SK-N-SH (cell line): ENCODE results near the gene RAMACL. TPM values are rescaled to one million over a fixed set of nuclear protein-coding genes. Genes with fewer than 3 reads are reported as not detected.

Experiments
- CTCF ChIA-PET: fragments of 300-600, 350-600 bp; formaldehyde crosslinking; extraction: SDS; loops from one replicate; lab custom pipeline; 2021; lab: Yijun Ruan, JAX
- POLR2A ChIA-PET: fragments of 350-600 bp; sonication (Branson Sonifier 250); formaldehyde crosslinking; extraction: SDS; loops from one replicate; lab custom pipeline; 2020; ENCODE audit warnings: antibody characterized with exemption, inconsistent platforms; lab: Yijun Ruan, JAX
- DNase-seq: peaks from one replicate; pipeline ENCODE4 v3.0.0; 2012
- H2AFZ ChIP-seq: fragments of 200-600 bp; sonication (generic); 2 replicates; pipeline ENCODE4 v1.8.1; 2016; ENCODE audit warnings: antibody characterized with exemption, mild to moderate bottlenecking, low read depth
- H3F3A ChIP-seq: fragments of 200-600 bp; sonication (generic); replicated peaks from 2 replicates; pipeline ENCODE3; 2016; ENCODE audit warnings: antibody characterized with exemption, mild to moderate bottlenecking; ENCODE audit not compliant: insufficient read depth
- H3K27ac ChIP-seq, 2 experiments: fragments of 200-500 bp in 1 of 2; fragments of 200-600 bp in 1 of 2; sonication (Bioruptor generic) in 1 of 2; sonication (generic), shearing (Covaris generic) in 1 of 2; 2 replicates each; pipeline versions ENCODE4 v1.5.1 to v1.6.1; 2014 to 2016; ENCODE audit warnings: low read depth in 2 of 2, inconsistent platforms in 1 of 2, low read length in 1 of 2, mild to moderate bottlenecking in 1 of 2, mixed read lengths in 1 of 2
- H3K27me3 ChIP-seq: fragments of 200-600 bp; sonication (generic), shearing (Covaris generic); 2 replicates; pipeline ENCODE4 v1.6.1; 2016; ENCODE audit warnings: mixed run types; ENCODE audit not compliant: insufficient read depth
- H3K36me3 ChIP-seq, 2 experiments: fragments of 200-500 bp in 1 of 2; fragments of 200-600 bp in 1 of 2; sonication (Bioruptor generic) in 1 of 2; sonication (generic) in 1 of 2; replicated peaks in 1 of 2; 2 replicates each; pipeline versions ENCODE3 to v1.5.1; 2014 to 2016; ENCODE audit warnings: low read length in 1 of 2, mild to moderate bottlenecking in 1 of 2; ENCODE audit not compliant: insufficient read depth in 2 of 2, control insufficient read depth in 1 of 2
- H3K4me1 ChIP-seq, 2 experiments: fragments of 200-500 bp in 1 of 2; fragments of 200-600 bp in 1 of 2; sonication (Bioruptor generic) in 1 of 2; sonication (generic), shearing (Covaris generic) in 1 of 2; 2 replicates each; pipeline versions ENCODE4 v1.5.1 to v1.6.1; 2014 to 2016; ENCODE audit warnings: low read depth in 1 of 2, low read length in 1 of 2, mixed run types in 1 of 2; ENCODE audit not compliant: insufficient read depth in 2 of 2, control insufficient read depth in 1 of 2
- H3K4me2 ChIP-seq: fragments of 200-600 bp; sonication (generic), shearing (Covaris generic); 2 replicates; pipeline ENCODE4 v1.6.1; 2017; ENCODE audit warnings: mixed run types
- H3K4me3 ChIP-seq, 2 experiments: fragments of 200-500 bp in 1 of 2; fragments of 200-600 bp in 1 of 2; sonication (Bioruptor generic) in 1 of 2; sonication (generic), shearing (Covaris generic) in 1 of 2; 2 replicates each; pipeline versions ENCODE4 v1.5.1 to v1.8.1; 2014 to 2016; ENCODE audit warnings: low read depth in 2 of 2, inconsistent platforms in 1 of 2, low read length in 1 of 2, mild to moderate bottlenecking in 1 of 2, mixed read lengths in 1 of 2, moderate library complexity in 1 of 2
- H3K79me2 ChIP-seq: fragments of 200-600 bp; sonication (generic); 2 replicates; pipeline ENCODE4 v1.8.1; 2017; ENCODE audit warnings: mild to moderate bottlenecking; ENCODE audit not compliant: insufficient read depth
- H3K9ac ChIP-seq: fragments of 200-600 bp; sonication (generic); 2 replicates; pipeline ENCODE4 v1.6.1; 2017; ENCODE audit warnings: mixed run types
- H3K9me2 ChIP-seq: fragments of 200-600 bp; sonication (generic); 2 replicates; pipeline ENCODE4 v1.6.1; 2017; ENCODE audit warnings: mixed run types
- H3K9me3 ChIP-seq: fragments of 200-600 bp; sonication (generic); 2 replicates; pipeline ENCODE4 v1.6.1; 2017; ENCODE audit warnings: mixed run types, mild to moderate bottlenecking, moderate library complexity
- H4K20me1 ChIP-seq: fragments of 200-600 bp; sonication (generic); 2 replicates; pipeline ENCODE4 v1.6.1; 2017; ENCODE audit warnings: mild to moderate bottlenecking, mixed run types; ENCODE audit not compliant: insufficient read depth
- CHD2 ChIP-seq: fragments of 150-350 bp; IDR thresholded peaks from 2 replicates; pipeline ENCODE4 v1.6.1; 2018; ENCODE audit warnings: low read length; ENCODE audit not compliant: partially characterized antibody
- FOXJ3 ChIP-seq: sonication (generic); formaldehyde crosslinking; IDR thresholded peaks from 2 replicates; pipeline ENCODE4 v1.5.1; 2020; ENCODE audit warnings: mild to moderate bottlenecking, missing genetic modification reagents
- GATA2 ChIP-seq: sonication (generic); formaldehyde crosslinking; IDR thresholded peaks from 2 replicates; pipeline ENCODE4 v1.5.0; 2020; ENCODE audit warnings: mild to moderate bottlenecking, missing genetic modification reagents
- JUND ChIP-seq: IDR thresholded peaks from 2 replicates; pipeline ENCODE4 v1.4.0; 2012
- MXI1 ChIP-seq: IDR thresholded peaks from 2 replicates; pipeline ENCODE4 v1.6.1; 2012; ENCODE audit warnings: mild to moderate bottlenecking, low read depth, low read length, improper control_type of control experiment
- REST ChIP-seq: IDR thresholded peaks from 2 replicates; pipeline ENCODE4 v1.6.1; 2012; ENCODE audit warnings: mild to moderate bottlenecking, low read depth, low read length, moderate library complexity
- RXRA ChIP-seq: IDR thresholded peaks from 2 replicates; pipeline ENCODE4 v1.4.0; 2012; ENCODE audit warnings: low read depth, mild to moderate bottlenecking, borderline replicate concordance
- SIN3A ChIP-seq: IDR thresholded peaks from 2 replicates; pipeline ENCODE4 v1.6.1; 2012; ENCODE audit warnings: low read depth, mild to moderate bottlenecking, low read length, moderate library complexity, borderline replicate concordance
- TCF12 ChIP-seq: IDR thresholded peaks from 2 replicates; pipeline ENCODE4 v1.4.0; 2012
- TEAD4 ChIP-seq: IDR thresholded peaks from 2 replicates; pipeline ENCODE4 v1.4.0; 2012; ENCODE audit warnings: mild to moderate bottlenecking, borderline replicate concordance; ENCODE audit not compliant: insufficient read depth
- WGBS: methylation state at CpG from one replicate; pipeline ENCODE4 v1.1.6; 2017; ENCODE audit warnings: low lambda C conversion rate; 5-methylcytosine and 5-hydroxymethylcytosine counted together
- polyA plus RNA-seq, 3 experiments: library from polyadenylated mRNA; depleted of rRNA; stranded (reverse); fragments of >200 nt; gene quantifications; 2 replicates each; pipeline ENCODE4 v1.2.3, GENCODE V29; 2012
- TF ChIP-seq, protein P1 (sequence below): IDR thresholded peaks from 2 replicates; pipeline ENCODE4 v1.4.0; 2012; ENCODE audit warnings: low read depth
- TF ChIP-seq, protein P2 (sequence below): fragments of 150-350 bp; IDR thresholded peaks from 2 replicates; pipeline ENCODE4 v1.6.1; 2016; ENCODE audit warnings: mild to moderate bottlenecking, low read depth, low read length

The RAMACL gene
- polyA plus RNA-seq, 1 of the 3 experiments (the other 2 are of a cell fraction): 0.10 TPM

- 92% methylated on average over 6 of the region's 6 CpGs for WGBS
- H3K4me3 ChIP-seq: no peak overlapping the region
- no peaks in the 10 kb centered on the region for H3K27me3 ChIP-seq
- no peak overlapping the region for H3K4me2 ChIP-seq
- no peaks in the 10 kb centered on the region for H3K9me3 ChIP-seq
- H3F3A ChIP-seq: peaks cover 12% of the 10 kb centered on the region
- H3K9me2 ChIP-seq: no peaks in the 10 kb centered on the region
- DNase-seq: no peak
- no peak overlapping the region for H3K9ac ChIP-seq
- POLR2A ChIA-PET: no interaction called here
- peaks cover 5 to 11% of the 10 kb centered on the region in 2 experiments for H3K4me1 ChIP-seq
- CTCF ChIA-PET: interaction anchor here (0.7 to 1.4 kb wide), 2 partner anchors 144 to 195 kb away, joined by 3 to 4 read pairs; no protein-coding TSS in a partner anchor
- TF ChIP-seq REST (no peak), SIN3A (no peak), MXI1 (no peak), CHD2 (no peak), FOXJ3 (CRISPR knock-in tag) (no peak), GATA2 (no peak), TEAD4 (no peak), RXRA (no peak)
- TF ChIP-seq, protein P1, sequence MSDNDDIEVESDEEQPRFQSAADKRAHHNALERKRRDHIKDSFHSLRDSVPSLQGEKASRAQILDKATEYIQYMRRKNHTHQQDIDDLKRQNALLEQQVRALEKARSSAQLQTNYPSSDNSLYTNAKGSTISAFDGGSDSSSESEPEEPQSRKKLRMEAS: no peak
- TF ChIP-seq, protein P2, sequence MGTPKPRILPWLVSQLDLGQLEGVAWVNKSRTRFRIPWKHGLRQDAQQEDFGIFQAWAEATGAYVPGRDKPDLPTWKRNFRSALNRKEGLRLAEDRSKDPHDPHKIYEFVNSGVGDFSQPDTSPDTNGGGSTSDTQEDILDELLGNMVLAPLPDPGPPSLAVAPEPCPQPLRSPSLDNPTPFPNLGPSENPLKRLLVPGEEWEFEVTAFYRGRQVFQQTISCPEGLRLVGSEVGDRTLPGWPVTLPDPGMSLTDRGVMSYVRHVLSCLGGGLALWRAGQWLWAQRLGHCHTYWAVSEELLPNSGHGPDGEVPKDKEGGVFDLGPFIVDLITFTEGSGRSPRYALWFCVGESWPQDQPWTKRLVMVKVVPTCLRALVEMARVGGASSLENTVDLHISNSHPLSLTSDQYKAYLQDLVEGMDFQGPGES: no peak
- H3K36me3 ChIP-seq: no peaks in the 10 kb centered on the region
- peaks cover 15% of the 10 kb centered on the region for H3K79me2 ChIP-seq
- H3K27ac ChIP-seq: no peak overlapping the region
- H2AFZ ChIP-seq: no peak overlapping the region
- no peaks in the 10 kb centered on the region for H4K20me1 ChIP-seq
These were observed 44.0 kb upstream of the RAMACL start for GRCh38 chr6:166630462-166630861.

GRCh38 chr6:166629628-166630027 is 43.1 kb upstream of the RAMACL start:
- TF ChIP-seq TCF12 (peak; percentile 35), JUND (no peak)
- H3K4me2 ChIP-seq: no peak overlapping the region
- H3K36me3 ChIP-seq: no peaks in the 10 kb centered on the region
- POLR2A ChIA-PET: no interaction called here
- H3K4me1 ChIP-seq: peaks cover 5 to 17% of the 10 kb centered on the region in 2 experiments
- H3K27ac ChIP-seq: no peak overlapping the region
- WGBS: 74% methylated on average over 5 of the region's 5 CpGs
- no peaks in the 10 kb centered on the region for H4K20me1 ChIP-seq
- no peak overlapping the region for H3K4me3 ChIP-seq
- peaks cover 12% of the 10 kb centered on the region for H3F3A ChIP-seq
- CTCF ChIA-PET: interaction anchor here (1.4 kb wide), 1 partner anchor 145 kb away, joined by 4 read pairs; no protein-coding TSS in a partner anchor
- H3K9me2 ChIP-seq: no peaks in the 10 kb centered on the region
- H3K9ac ChIP-seq: no peak overlapping the region
- DNase-seq: no peak
- H2AFZ ChIP-seq: no peak overlapping the region
- H3K9me3 ChIP-seq: no peaks in the 10 kb centered on the region
- peaks cover 22% of the 10 kb centered on the region for H3K79me2 ChIP-seq
- H3K27me3 ChIP-seq: no peaks in the 10 kb centered on the region
